ENCODE results near the gene MCU. TPM values are rescaled to one million over a fixed set of nuclear protein-coding genes. Genes with fewer than 3 reads are reported as not detected.

Gene MCU
- total RNA-seq, 1 experiment from 2014 or later = 26.8 TPM

DNA sequence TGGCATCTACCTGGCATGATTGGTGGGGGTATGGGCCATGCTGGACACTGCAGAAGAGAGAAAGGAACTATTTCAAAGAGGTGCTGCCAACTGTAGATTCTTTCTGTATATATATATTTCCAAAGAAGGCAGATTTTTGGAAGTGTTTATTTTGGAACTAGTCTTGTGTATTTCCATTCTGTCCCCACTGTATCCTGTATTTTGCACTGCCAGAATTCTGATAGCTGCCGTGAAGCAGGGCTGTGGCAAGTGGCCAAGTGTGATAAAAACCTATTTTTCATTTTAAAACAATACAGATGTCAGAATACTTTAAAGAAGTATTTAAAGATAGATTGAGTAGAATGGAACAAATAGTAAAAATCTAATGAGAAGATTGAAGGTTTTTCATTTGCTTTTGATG, 17.1 kb downstream of the MCU start:
- Histone ChIP-seq H3K9me2 (ENCODE audit: insufficient read depth) (no peaks in the 10 kb centered on the region), H3K4me1 (ENCODE audit: control insufficient read depth in 1 of 2, insufficient read depth in 2 of 2, low read length in 2 of 2) (peaks cover 5 to 8% of the 10 kb centered on the region in 2 experiments; a peak in 3 of 4 replicates), H3K79me2 (ENCODE audit: insufficient read depth, low read length) (peaks cover 56% of the 10 kb centered on the region), H3K4me3 (replicated peaks in 1 of 2; ENCODE audit: low read depth in 1 of 2, low read length in 2 of 2) (no peak overlapping the region), H2AFZ (ENCODE audit: low read depth, low read length, poor library complexity, severe bottlenecking) (no peak overlapping the region), H3K9me3 (ENCODE audit: control insufficient read depth in 1 of 2, insufficient read depth in 1 of 2, low read depth in 1 of 2, low read length in 2 of 2) (no peaks in the 10 kb centered on the region), H3K9ac (ENCODE audit: low read length) (no peak overlapping the region), H3K4me2 (ENCODE audit: low read length) (no peak overlapping the region), H3K27me3 (ENCODE audit: insufficient read depth, low read length) (no peaks in the 10 kb centered on the region), H4K20me1 (ENCODE audit: insufficient read depth) (peaks cover 4% of the 10 kb centered on the region; the same call in 1 of the 2 replicates), H3K36me3 (ENCODE audit: control insufficient read depth in 1 of 2, insufficient read depth in 2 of 2, low read length in 2 of 2) (no peaks in the 10 kb centered on the region), H3K27ac (ENCODE audit: low read depth, low read length) (no peak overlapping the region)
- BruUV-seq (replicated peaks) = TSS peak; percentile 33
- CTCF ChIA-PET = no interaction called here
- DNase-seq (ENCODE audit: low read depth, low spot score) (no peak), ATAC-seq (no peak)
- TF ChIP-seq CEBPB (IDR thresholded peaks at IDR 0.05; ENCODE audit: low read depth) (no peak), EZH2 (IDR thresholded peaks at IDR 0.05) (no peak), ELF1 (IDR thresholded peaks at IDR 0.05; ENCODE audit: borderline replicate concordance, low read depth) (no peak), CBX3 (IDR thresholded peaks at IDR 0.05; ENCODE audit: low read depth) (no peak)
- TF ChIP-seq, protein P1, sequence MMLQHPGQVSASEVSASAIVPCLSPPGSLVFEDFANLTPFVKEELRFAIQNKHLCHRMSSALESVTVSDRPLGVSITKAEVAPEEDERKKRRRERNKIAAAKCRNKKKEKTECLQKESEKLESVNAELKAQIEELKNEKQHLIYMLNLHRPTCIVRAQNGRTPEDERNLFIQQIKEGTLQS (IDR thresholded peaks at IDR 0.05) = no peak
- POLR2A ChIA-PET = no interaction called here
- RAD21 ChIA-PET (ENCODE audit: low non-redundant PET in 1 of 2, low total read pairs in 2 of 2, uncharacterized antibody in 2 of 2, unreplicated experiment in 2 of 2) = no interaction called here
- intact Hi-C loops (cut with micrococcal nuclease) = no loop called here

DNA sequence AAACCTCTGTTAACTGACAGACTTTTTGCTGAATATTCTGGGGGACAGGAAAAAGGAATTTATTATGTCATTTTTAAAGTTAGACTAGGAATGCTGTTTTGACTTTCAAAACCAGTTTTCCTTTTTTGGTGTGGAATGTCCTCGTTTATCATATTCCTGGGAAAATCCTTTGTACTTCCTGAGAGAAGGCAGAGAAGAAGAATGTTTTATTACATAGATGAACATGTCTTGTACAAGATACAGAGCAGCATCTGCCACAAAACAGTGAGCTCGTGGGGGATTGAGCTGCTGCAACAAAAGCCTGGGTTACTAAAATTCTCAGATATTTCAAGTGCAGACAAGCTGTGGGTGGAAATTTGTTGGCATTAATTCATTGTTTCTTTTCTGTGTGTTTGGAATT, 20.2 kb downstream of the MCU start:
- ChIA-PET RAD21 (ENCODE audit: low non-redundant PET in 1 of 2, low total read pairs in 2 of 2, uncharacterized antibody in 2 of 2, unreplicated experiment in 2 of 2) (no interaction called here), POLR2A (interaction anchor here (1.2 kb wide), 1 partner anchor 20 kb away, joined by 3 read pairs; the partner anchor contains the start of gene MCU), CTCF (no interaction called here)
- no peak overlapping the region for H3K9ac ChIP-seq (ENCODE audit: low read length)
- H2AFZ ChIP-seq (ENCODE audit: low read depth, low read length, poor library complexity, severe bottlenecking) = no peak overlapping the region
- TF ChIP-seq SRF (IDR thresholded peaks at IDR 0.05; ENCODE audit: low read depth) (no peak), TCF7L2 (IDR thresholded peaks at IDR 0.05; ENCODE audit: borderline replicate concordance, extremely low read depth, insufficient read depth, insufficient read length) (no peak), JUND (IDR thresholded peaks at IDR 0.05) (no peak), SP1 (IDR thresholded peaks at IDR 0.05; ENCODE audit: low read depth) (no peak)
- no peak overlapping the region for H3K27ac ChIP-seq (ENCODE audit: low read depth, low read length)
- ATAC-seq (no peak), DNase-seq (ENCODE audit: low read depth, low spot score) (no peak)
- BruUV-seq (replicated peaks) = no TSS peak
- peaks cover 6 to 18% of the 10 kb centered on the region in 2 experiments; a peak in 3 of 4 replicates for H3K4me1 ChIP-seq (ENCODE audit: control insufficient read depth in 1 of 2, insufficient read depth in 2 of 2, low read length in 2 of 2)
- H3K9me3 ChIP-seq (ENCODE audit: control insufficient read depth in 1 of 2, insufficient read depth in 1 of 2, low read depth in 1 of 2, low read length in 2 of 2) = no peaks in the 10 kb centered on the region
- H3K9me2 ChIP-seq (ENCODE audit: insufficient read depth) = no peaks in the 10 kb centered on the region
- no peak overlapping the region for H3K4me3 ChIP-seq (replicated peaks in 1 of 2; ENCODE audit: low read depth in 1 of 2, low read length in 2 of 2)
- intact Hi-C loops (cut with micrococcal nuclease) = no loop called here
- H3K4me2 ChIP-seq (ENCODE audit: low read length) = no peak overlapping the region
- no peaks in the 10 kb centered on the region for H3K36me3 ChIP-seq (ENCODE audit: control insufficient read depth in 1 of 2, insufficient read depth in 2 of 2, low read length in 2 of 2)
- no peaks in the 10 kb centered on the region for H3K27me3 ChIP-seq (ENCODE audit: insufficient read depth, low read length)
- H3K79me2 ChIP-seq (ENCODE audit: insufficient read depth, low read length) = peaks cover 34% of the 10 kb centered on the region
- peaks cover 4% of the 10 kb centered on the region; the same call in 1 of the 2 replicates for H4K20me1 ChIP-seq (ENCODE audit: insufficient read depth)

Data from HCT116 (cell line).